ENCODE results near the gene PVALB.

Gene PVALB

GRCh38 chr22:36775964-36776669 lies 40.7 kb downstream of the PVALB start, which contains the start of gene IFT27:
TSS of gene IFT27 (minus strand) at chr22:36776119. CDS start at chr22:36775707, 412 bp downstream.
- no peak for TF ChIP-seq CTCF (conservative IDR thresholded peaks at IDR 0.05; ENCODE audit: low read depth, low read length)
- H3K4me3 ChIP-seq (ENCODE audit: low read length) = peak within 1 kb of the TSS; percentile 85
- DNase-seq (ENCODE audit: low read depth) = peak; percentile 100

- no peak for TF ChIP-seq CTCF (conservative IDR thresholded peaks at IDR 0.05; ENCODE audit: low read depth, low read length)
- H3K4me3 ChIP-seq (ENCODE audit: low read length) = peak overlapping the region; percentile 85
- no peak for DNase-seq (ENCODE audit: low read depth)
Observed at GRCh38 chr22:36775586-36775963, 41.3 kb downstream of the PVALB start.

GRCh38 chr22:36773935-36774334 lies 42.9 kb downstream of the PVALB start:
- H3K4me3 ChIP-seq (ENCODE audit: low read length) = no peak overlapping the region
- DNase-seq (ENCODE audit: low read depth) = no peak
- peak; percentile 53 for TF ChIP-seq CTCF (conservative IDR thresholded peaks at IDR 0.05; ENCODE audit: low read depth, low read length)

- DNase-seq (ENCODE audit: low read depth) = no peak
- H3K4me3 ChIP-seq (ENCODE audit: low read length) = no peak overlapping the region
- TF ChIP-seq CTCF (conservative IDR thresholded peaks at IDR 0.05; ENCODE audit: low read depth, low read length) = no peak
Observed at GRCh38 chr22:36772451-36772850, 44.4 kb downstream of the PVALB start.

- DNase-seq (ENCODE audit: low read depth) = no peak
- TF ChIP-seq CTCF (conservative IDR thresholded peaks at IDR 0.05; ENCODE audit: low read depth, low read length) = no peak
Observed at GRCh38 chr22:36771356-36772063, 45.3 kb downstream of the PVALB start.

GRCh38 chr22:36770513-36771231 lies 46.2 kb downstream of the PVALB start:
- H3K4me3 ChIP-seq (ENCODE audit: low read length) = no peak overlapping the region
- DNase-seq (ENCODE audit: low read depth) = no peak
- TF ChIP-seq CTCF (conservative IDR thresholded peaks at IDR 0.05; ENCODE audit: low read depth, low read length) = no peak

More at GRCh38 chr22:36771356-36772063, 45.3 kb downstream of the PVALB start:
- H3K4me3 ChIP-seq (ENCODE audit: low read length) = no peak overlapping the region

Data from retinal pigment epithelial cell (primary cell).